GM12864 (cell line): ENCODE measurements around the gene PODXL.
A peak's percentile ranks its signal among the peaks of the same experiment; 100 is the strongest.

ENCODE experiments used
- DNase-seq: peaks from one replicate; pipeline ENCODE4 v3.0.0-alpha.2; 2011; ENCODE audit warnings: low read depth
- H3K4me3 ChIP-seq: 2 replicates; pipeline ENCODE4 v1.5.1; 2011; ENCODE audit warnings: mild to moderate bottlenecking, low read depth, low read length, control low read depth
- CTCF ChIP-seq: IDR thresholded peaks from 2 replicates; pipeline ENCODE4 v1.5.1; 2011; ENCODE audit warnings: low read depth, mild to moderate bottlenecking, moderate library complexity, low read length, control low read depth, inconsistent platforms; ENCODE audit errors: missing control alignments

PODXL gene

GRCh38 chr7:131486346-131486745 is 70.1 kb downstream of the PODXL start:
- no peak for TF ChIP-seq CTCF
- H3K4me3 ChIP-seq: no peak overlapping the region
- DNase-seq: no peak

GRCh38 chr7:131483586-131483985 is 72.8 kb downstream of the PODXL start:
- H3K4me3 ChIP-seq: no peak overlapping the region
- peak; percentile 42 for DNase-seq
- TF ChIP-seq CTCF: no peak

GRCh38 chr7:131482800-131483199 is 73.6 kb downstream of the PODXL start:
- DNase-seq: peak; percentile 26
- no peak overlapping the region for H3K4me3 ChIP-seq

GRCh38 chr7:131480384-131481315 is 75.8 kb downstream of the PODXL start:
- H3K4me3 ChIP-seq: no peak overlapping the region
- no peak for DNase-seq
- no peak for TF ChIP-seq CTCF

More at GRCh38 chr7:131482800-131483199, 73.6 kb downstream of the PODXL start:
- TF ChIP-seq CTCF: no peak

GRCh38 chr7:131476740-131477139 is 79.7 kb downstream of the PODXL start:
- no peak overlapping the region for H3K4me3 ChIP-seq
- TF ChIP-seq CTCF: no peak
- no peak for DNase-seq

GRCh38 chr7:131471250-131472004 is 85.0 kb downstream of the PODXL start:
- no peak for TF ChIP-seq CTCF
- DNase-seq: no peak
- H3K4me3 ChIP-seq: no peak overlapping the region

GRCh38 chr7:131467788-131468187 is 88.6 kb downstream of the PODXL start:
- no peak for DNase-seq
- TF ChIP-seq CTCF: no peak
- no peak overlapping the region for H3K4me3 ChIP-seq
